Mucosa of descending colon (tissue), 3 donors: ENCODE measurements around the gene SHLD1. TPM values are rescaled to one million over a fixed set of nuclear protein-coding genes. Genes with fewer than 3 reads are reported as not detected.

ENCODE experiments used
- ATAC-seq: fragments of 200-7000 bp; cut with Tn5 transposase; one replicate; pipeline ENCODE4 v1.9.1; 2020; ENCODE audit warnings: mild to moderate bottlenecking, moderate library complexity
- DNase-seq, 3 donors: peaks; one replicate each; pipeline ENCODE4 v3.0.0-alpha.2; 2020
- H3K36me3 ChIP-seq: fragments of 200-600 bp; one replicate; pipeline ENCODE4 v1.8.0; 2021; ENCODE audit warnings: low read depth, mild to moderate bottlenecking
- H3K4me1 ChIP-seq: fragments of 200-600 bp; one replicate; pipeline ENCODE4 v1.8.0; 2021; ENCODE audit warnings: low read depth, mild to moderate bottlenecking
- H3K4me3 ChIP-seq: fragments of 200-600 bp; one replicate; pipeline ENCODE4 v1.8.0; 2021; ENCODE audit warnings: mild to moderate bottlenecking
- H3K9me3 ChIP-seq: fragments of 200-600 bp; one replicate; pipeline ENCODE4 v1.8.0; 2021; ENCODE audit warnings: mild to moderate bottlenecking
- intact Hi-C, 2 donors: fragments of 100-400 bp; cut with DNase I in 1 of 2; cut with micrococcal nuclease in 1 of 2; formaldehyde crosslinking; loops; one replicate each; pipeline versions ENCODE4 v1.11.0 to v1.11.1; 2022; cut with DNase I, micrococcal nuclease
- total RNA-seq, 3 donors: library from RNA; stranded (reverse); fragmentation: NEBNext Ultra II Directional in 2 of 3; extraction: Animal tissue kit (Norgen Biotek cat#: 25700) in 2 of 3; gene quantifications; one replicate each; pipeline versions ENCODE4 v1.2.1 to v1.2.4, GENCODE V29; 2021 to 2023
- TF ChIP-seq, protein P1 (sequence below): fragments of 200-600 bp; IDR thresholded peaks from one replicate; pipeline ENCODE4 v1.8.0; 2022; ENCODE audit warnings: antibody characterized with exemption, mild to moderate bottlenecking
- donor health status: DM: no; HTN: no; CAD: no; lungs with moderate emphysema.
- donor health status: DM: no; HTN: no; CAD: no.
- donor health status: DM: no; HTN: yes; CAD: no.

The SHLD1 gene
- total RNA-seq, 3 donors from 2014 or later = 7.5 to 8.3 (median 8.0) TPM

DNA sequence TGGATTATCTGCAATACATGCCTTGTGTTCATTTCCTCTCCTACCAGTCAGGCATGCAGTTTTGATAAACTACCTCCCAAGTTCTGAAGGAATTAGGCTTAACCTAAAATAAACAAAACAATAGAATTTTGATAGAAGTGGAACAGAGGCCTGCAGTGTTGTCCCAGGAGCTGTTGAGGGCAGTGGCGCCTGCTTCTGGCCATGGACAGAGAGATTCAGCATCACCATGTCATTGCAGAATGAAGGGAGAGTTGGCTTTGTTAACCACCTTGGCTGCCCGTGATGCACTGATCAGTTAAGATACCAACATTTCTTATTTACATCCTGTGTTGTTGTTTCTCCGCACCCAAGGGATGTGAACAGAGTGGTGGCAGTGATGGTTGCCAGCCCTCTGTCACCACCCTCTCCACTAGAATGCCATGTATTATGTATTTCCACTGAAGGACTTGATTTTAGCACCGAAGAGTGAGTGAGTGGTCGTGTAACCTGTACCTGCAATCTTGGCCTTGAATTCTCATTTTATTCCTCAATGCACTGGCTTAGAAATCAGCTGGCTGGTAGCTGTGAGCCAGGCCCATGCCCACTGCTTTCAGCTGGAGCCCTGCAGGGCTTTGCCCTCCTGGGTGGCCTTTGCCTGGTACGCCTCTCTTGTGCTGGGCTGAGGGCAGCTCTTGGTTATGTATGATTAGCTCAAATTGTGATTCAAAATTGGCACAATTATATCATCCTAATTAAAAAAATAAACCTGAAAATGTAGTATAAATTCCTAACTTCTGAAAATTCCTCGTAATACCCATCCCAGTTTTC is 56.5 kb downstream of the SHLD1 start:
- Histone ChIP-seq H3K36me3 (no peaks in the 10 kb centered on the region), H3K4me3 (no peak overlapping the region), H3K4me1 (peaks cover 15% of the 10 kb centered on the region), H3K9me3 (no peaks in the 10 kb centered on the region)
- intact Hi-C loops = no loop called here
- ATAC-seq = no peak
- TF ChIP-seq, protein P1, sequence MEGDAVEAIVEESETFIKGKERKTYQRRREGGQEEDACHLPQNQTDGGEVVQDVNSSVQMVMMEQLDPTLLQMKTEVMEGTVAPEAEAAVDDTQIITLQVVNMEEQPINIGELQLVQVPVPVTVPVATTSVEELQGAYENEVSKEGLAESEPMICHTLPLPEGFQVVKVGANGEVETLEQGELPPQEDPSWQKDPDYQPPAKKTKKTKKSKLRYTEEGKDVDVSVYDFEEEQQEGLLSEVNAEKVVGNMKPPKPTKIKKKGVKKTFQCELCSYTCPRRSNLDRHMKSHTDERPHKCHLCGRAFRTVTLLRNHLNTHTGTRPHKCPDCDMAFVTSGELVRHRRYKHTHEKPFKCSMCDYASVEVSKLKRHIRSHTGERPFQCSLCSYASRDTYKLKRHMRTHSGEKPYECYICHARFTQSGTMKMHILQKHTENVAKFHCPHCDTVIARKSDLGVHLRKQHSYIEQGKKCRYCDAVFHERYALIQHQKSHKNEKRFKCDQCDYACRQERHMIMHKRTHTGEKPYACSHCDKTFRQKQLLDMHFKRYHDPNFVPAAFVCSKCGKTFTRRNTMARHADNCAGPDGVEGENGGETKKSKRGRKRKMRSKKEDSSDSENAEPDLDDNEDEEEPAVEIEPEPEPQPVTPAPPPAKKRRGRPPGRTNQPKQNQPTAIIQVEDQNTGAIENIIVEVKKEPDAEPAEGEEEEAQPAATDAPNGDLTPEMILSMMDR = no peak
- no peak for DNase-seq

- TF ChIP-seq, protein P1 = no peak
- no peaks in the 10 kb centered on the region for H3K36me3 ChIP-seq
- intact Hi-C loops = no loop called here
- ATAC-seq (no peak), DNase-seq (no peak)
- peaks cover 15% of the 10 kb centered on the region for H3K4me1 ChIP-seq
- no peak overlapping the region for H3K4me3 ChIP-seq
- H3K9me3 ChIP-seq = no peaks in the 10 kb centered on the region
Measured at GRCh38 chr20:5807431-5807830, 57.2 kb downstream of the SHLD1 start.

- Histone ChIP-seq H3K36me3 (no peaks in the 10 kb centered on the region), H3K4me1 (peaks cover 13% of the 10 kb centered on the region), H3K9me3 (no peaks in the 10 kb centered on the region), H3K4me3 (no peak overlapping the region)
- ATAC-seq = no peak
- TF ChIP-seq, protein P1 = no peak
- intact Hi-C loops = no loop called here
- DNase-seq = no peak
Measured at GRCh38 chr20:5808901-5809300, 58.7 kb downstream of the SHLD1 start.

DNA sequence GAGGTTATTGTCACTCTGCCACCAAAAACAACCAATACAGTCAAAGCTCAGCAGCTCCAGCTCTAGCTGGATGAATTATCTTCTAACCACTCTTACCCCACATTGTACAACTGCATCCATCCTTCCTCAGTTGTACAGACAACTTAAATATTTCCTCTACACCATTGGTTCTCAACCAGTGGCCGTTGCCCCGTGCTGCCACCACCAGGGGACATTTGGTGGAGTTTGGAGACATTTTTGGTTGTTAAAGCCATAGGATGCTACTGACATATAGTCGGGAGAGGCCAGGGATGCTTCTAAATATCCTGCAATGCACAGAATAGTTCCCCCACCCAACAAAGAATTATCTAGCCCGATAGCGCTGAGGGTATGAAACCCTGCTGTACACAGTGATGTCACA is 59.3 kb downstream of the SHLD1 start:
- H3K4me1 ChIP-seq = peaks cover 7% of the 10 kb centered on the region
- no peaks in the 10 kb centered on the region for H3K36me3 ChIP-seq
- no peaks in the 10 kb centered on the region for H3K9me3 ChIP-seq
- no peak for DNase-seq
- ATAC-seq = no peak
- intact Hi-C loops = no loop called here
- TF ChIP-seq, protein P1 = no peak
- H3K4me3 ChIP-seq = no peak overlapping the region

DNA sequence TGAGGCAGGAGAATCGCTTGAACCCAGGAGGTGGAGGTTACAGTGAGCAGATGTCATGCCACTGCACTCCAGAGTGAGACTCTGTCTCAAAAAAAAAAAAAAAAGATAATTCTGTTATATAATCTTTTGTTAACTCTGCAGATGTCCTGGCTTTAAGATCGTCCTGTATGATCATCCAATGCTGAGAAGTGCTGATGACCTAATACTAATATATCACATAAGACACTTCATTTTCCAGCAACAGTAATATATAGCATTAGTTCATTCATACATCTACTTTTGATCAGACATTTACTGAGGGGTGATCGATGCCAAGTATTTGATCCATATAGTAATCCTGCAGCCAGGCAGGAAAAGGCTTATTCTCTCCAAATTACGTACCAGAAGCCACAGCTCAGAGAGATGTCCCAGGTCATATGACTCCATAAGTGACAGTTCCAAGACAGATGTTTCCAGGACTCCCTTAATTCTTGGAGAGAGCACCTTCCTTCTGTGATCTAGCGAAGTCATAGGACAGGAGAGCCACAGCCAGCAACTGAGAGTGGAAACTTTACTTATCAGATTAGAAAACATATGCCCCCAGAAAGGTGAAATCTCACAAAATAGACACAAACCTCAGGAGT is 60.7 kb downstream of the SHLD1 start:
- no peak for DNase-seq
- Histone ChIP-seq H3K4me3 (no peak overlapping the region), H3K4me1 (no peaks in the 10 kb centered on the region), H3K36me3 (no peaks in the 10 kb centered on the region), H3K9me3 (no peaks in the 10 kb centered on the region)
- ATAC-seq = no peak
- TF ChIP-seq, protein P1 = no peak
- intact Hi-C loops = no loop called here
